IPS-18c (cell line): Measurements from ENCODE around the gene DSCAM.
"Not testable (repeated sequence)": the region's sequence is repeated elsewhere in the genome, so short reads cannot be mapped to it uniquely, and the experiment has no call there.

Source experiments
- H3K4me3 ChIP-seq: 2 replicates; pipeline ENCODE4 v1.7.0; 2013; ENCODE audit warnings: low read depth, mild to moderate bottlenecking, low read length, moderate library complexity; ENCODE audit not compliant: insufficient read depth
- H3K9me3 ChIP-seq: one replicate; pipeline ENCODE4 v1.6.1; 2013; ENCODE audit warnings: mild to moderate bottlenecking, low read length, moderate library complexity; ENCODE audit not compliant: control insufficient read depth, insufficient read depth

The DSCAM gene

GRCh38 chr21:40439581-40439980 lies 407.4 kb downstream of the DSCAM start:
- H3K9me3 ChIP-seq, H3K4me3 ChIP-seq: not testable (repeated sequence)

DNA sequence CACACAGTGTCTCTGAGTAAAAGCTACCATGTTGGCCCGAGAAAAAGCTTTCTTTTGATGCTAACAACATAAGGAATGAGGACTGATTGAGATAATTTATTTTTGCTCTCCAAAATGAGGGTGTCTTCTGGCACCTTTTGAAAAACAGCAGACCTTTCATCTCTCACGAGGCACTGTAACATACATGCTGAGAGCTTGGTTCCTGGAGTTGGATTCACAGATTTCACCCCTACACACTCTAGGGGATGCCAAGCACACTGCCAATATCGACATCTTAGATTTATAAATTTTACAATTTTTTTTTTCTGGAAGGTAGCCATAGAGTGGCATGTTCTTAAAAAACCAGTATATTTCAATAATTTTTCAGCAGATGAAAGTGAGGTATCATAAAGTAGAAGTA lies 408.3 kb downstream of the DSCAM start:
- peaks cover 2% of the 10 kb centered on the region for H3K9me3 ChIP-seq
- H3K4me3 ChIP-seq: no peak overlapping the region

DNA sequence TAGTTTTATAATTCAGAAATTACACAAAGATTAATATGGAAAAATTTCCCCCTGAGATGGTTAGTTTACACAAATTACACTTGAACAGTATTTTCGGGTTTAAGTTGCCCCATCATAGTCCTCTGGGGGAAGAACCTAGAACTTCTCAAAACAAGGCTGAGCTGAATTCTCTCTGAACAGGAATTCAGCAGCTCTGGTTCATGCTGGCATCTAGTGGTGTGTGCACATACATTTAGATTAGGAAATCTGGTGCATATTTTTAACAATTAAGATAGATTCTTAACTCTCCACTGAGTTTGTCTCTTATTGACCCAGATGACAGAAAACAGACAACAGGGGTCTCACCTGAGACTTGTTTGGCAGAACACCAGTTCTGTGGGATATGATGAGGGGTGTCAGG lies 410.7 kb downstream of the DSCAM start:
- no peak overlapping the region for H3K4me3 ChIP-seq
- peaks cover 2% of the 10 kb centered on the region for H3K9me3 ChIP-seq

- H3K4me3 ChIP-seq: no peak overlapping the region
- no peaks in the 10 kb centered on the region for H3K9me3 ChIP-seq
These were observed 413.4 kb downstream of the DSCAM start for GRCh38 chr21:40433538-40433937.

- H3K4me3 ChIP-seq: no peak overlapping the region
- H3K9me3 ChIP-seq: no peaks in the 10 kb centered on the region
These were observed 421.0 kb downstream of the DSCAM start for GRCh38 chr21:40425981-40426380.

DNA sequence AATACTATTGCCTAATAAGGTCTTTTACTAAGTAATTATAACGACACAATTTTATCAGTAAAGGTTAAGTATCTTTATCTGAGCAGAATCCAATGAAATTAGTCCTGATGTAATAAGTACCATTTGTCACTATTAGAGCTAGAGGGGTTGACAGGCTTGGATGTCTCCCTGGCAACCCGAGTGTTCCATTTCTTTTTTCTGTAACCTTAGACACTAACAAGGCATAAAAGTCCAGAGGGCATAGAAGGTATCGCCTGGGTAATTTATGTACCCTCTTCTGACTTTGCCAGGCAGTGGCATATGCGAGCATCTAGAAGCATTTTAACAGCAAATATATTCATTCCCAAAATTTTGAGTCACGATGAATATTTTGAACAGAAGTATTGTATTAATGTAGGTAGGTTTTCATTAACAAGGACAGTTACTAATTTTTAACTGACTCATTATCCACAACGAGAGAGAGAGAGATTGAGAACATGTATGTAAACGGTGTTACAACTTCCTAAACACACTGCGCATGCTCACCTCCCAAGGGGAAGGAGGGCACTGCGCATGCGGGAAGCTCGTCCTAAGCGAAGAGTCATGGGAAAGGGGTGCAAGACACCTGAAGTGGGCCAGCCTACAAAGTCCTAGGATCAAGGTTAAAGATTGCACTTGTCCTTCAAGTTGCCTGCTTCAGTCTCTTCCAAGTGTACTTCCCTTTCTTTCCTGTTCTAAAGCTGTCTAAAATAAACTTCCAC lies 423.9 kb downstream of the DSCAM start:
- no peak overlapping the region for H3K4me3 ChIP-seq
- peaks cover 2% of the 10 kb centered on the region for H3K9me3 ChIP-seq

DNA sequence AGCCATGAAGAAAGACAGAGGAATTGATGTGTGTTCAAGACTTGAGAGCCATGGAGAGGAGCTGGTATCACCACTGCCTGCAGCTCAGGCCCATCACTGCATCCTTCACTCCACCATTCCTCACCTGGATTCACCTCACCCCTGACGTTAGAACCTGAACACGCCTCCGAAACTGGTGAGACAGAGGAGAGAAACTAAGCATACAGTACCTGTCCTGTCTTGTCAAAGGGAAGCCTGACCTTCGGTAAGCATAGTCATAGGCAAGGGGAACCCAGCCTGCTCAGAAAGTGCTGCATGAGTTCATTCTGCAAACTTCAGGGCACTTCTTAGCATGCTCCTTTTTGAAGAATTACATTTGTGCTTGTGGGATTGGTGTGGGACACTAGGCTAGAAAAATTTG lies 425.8 kb downstream of the DSCAM start:
- Histone ChIP-seq H3K9me3 (peaks cover 2% of the 10 kb centered on the region), H3K4me3 (no peak overlapping the region)

DNA sequence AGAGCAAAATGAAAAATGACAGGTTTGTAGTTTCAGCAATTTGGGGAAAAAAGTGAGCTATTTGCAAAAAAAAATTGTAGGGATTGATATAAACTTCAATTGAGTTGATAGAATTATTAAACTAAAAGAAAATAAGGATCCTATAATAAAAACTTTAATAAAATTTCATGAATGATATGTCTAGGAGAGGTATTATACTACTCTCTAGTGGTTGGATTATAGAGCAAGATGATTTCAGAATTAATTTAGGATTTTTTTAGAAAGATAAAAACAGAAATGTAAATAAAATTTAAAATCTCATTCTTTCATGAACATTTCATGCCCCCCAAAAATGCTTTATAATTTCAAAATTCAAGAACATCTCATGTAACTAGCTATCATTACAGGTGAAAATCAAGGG lies 430.4 kb downstream of the DSCAM start:
- Histone ChIP-seq H3K4me3 (no peak overlapping the region), H3K9me3 (peaks cover 5% of the 10 kb centered on the region)

DNA sequence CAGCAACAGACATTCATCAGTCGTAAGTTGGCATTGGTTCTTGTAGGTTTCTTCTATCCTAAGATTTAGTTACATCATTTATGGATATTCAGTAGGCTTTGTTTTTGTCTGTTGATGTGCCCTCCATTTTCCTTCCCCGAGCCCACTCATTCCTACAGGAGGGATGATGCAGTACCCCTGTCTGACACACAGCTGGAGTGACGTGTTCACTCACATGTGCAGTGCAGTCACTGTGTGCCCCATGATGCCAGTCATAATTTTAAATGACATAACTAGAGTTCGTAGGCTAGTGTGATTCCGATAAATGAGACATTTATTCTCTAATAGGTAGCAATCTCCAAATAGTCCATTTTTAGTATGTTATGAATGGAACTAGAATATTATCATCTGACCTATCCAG lies 438.4 kb downstream of the DSCAM start:
- peaks cover 2% of the 10 kb centered on the region for H3K9me3 ChIP-seq
- H3K4me3 ChIP-seq: no peak overlapping the region

- Histone ChIP-seq H3K4me3 (no peak overlapping the region), H3K9me3 (no peaks in the 10 kb centered on the region)
These were observed 442.6 kb downstream of the DSCAM start for GRCh38 chr21:40404396-40404800.

- Histone ChIP-seq H3K4me3 (no peak overlapping the region), H3K9me3 (no peaks in the 10 kb centered on the region)
These were observed 443.9 kb downstream of the DSCAM start for GRCh38 chr21:40402884-40403582.

GRCh38 chr21:40395732-40396131 lies 451.2 kb downstream of the DSCAM start:
- Histone ChIP-seq H3K9me3 (no peaks in the 10 kb centered on the region), H3K4me3 (no peak overlapping the region)

DNA sequence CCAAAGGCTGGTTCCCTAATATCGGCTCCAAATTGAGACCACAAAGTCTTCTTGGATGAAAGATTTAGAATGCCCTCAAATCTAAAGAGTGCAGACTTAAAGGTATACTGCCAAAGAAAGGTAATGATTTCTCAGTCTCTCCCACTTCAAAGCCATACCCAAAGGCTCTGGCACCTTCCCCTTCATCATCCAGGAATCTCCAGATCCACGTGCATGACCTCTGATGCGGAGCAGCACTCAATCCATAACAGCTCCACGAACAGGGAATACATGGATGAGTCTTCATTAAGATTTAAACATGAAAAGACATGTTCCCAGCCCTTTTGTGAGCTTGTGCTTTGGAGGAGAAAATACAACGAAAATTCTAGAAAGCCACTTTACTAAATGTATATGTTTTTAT lies 453.9 kb downstream of the DSCAM start:
- Histone ChIP-seq H3K4me3 (no peak overlapping the region), H3K9me3 (no peaks in the 10 kb centered on the region)

DNA sequence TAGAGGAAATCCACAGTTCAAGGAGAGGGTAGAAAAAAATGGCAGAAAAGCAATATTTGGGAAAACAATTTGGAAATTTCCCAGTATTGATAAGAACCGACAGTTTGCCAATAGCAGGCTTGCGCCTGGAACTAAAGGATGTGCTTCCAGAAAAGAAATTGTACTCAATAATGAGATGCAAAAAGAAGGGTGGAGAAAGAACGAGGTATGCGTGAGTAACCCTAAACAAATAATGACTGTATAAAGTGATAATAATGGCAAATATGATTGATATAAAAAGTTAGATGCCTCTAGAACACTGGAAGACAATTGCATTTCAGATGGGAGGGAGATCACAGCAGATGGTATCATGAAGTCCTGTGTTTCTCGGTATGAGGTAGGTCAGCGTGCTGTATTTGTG lies 458.9 kb downstream of the DSCAM start:
- Histone ChIP-seq H3K4me3 (no peak overlapping the region), H3K9me3 (no peaks in the 10 kb centered on the region)

GRCh38 chr21:40386981-40387747 lies 459.8 kb downstream of the DSCAM start:
- Histone ChIP-seq H3K9me3 (no peaks in the 10 kb centered on the region), H3K4me3 (no peak overlapping the region)

GRCh38 chr21:40386294-40386911 lies 460.6 kb downstream of the DSCAM start:
- Histone ChIP-seq H3K9me3 (no peaks in the 10 kb centered on the region), H3K4me3 (no peak overlapping the region)

DNA sequence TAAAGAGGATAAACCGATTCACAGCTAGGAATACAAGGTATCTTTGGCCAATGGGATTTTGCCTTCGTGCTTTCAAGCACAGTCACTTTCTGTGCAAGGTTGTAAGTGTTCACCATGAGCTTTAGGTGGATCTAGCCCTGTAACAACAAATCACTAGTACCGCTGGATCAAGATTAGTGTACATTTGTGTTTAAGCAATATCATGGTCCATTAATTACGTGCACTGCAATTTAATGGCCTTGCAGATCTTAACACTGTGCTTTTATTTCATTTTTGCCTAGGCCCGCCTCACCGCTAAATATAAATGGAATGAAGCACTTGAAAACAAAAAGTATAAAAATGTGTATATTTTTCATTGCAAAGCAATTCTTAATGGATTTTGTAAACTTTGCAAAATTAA lies 461.1 kb downstream of the DSCAM start:
- Histone ChIP-seq H3K9me3 (no peaks in the 10 kb centered on the region), H3K4me3 (no peak overlapping the region)

DNA sequence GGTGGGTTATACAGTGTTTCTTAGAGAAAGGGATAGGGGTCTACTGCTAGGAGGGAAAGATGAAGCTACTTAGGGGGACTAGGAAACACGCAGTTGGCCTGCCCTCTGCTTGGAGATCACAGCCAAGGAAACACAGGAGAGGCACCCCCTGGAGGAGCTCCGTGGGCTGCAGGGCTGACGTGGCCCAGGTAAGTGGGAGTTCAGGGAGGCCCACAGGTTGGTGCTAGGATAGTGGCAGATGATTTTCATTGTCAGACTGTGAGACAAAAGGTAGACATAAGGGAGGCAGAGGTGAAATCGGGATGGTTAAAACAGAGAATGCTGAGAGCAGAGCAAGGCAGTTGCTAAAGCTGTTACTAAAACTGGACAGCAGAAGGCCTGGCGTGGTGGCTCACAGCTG lies 463.0 kb downstream of the DSCAM start:
- H3K9me3 ChIP-seq: no peaks in the 10 kb centered on the region
- no peak overlapping the region for H3K4me3 ChIP-seq
